HG03565 (cell line): Measurements from ENCODE around the gene ERC2.

Experiments used
- ATAC-seq: cut with Tn5 transposase; IDR thresholded peaks from one replicate; pipeline ENCODE4 v1.9.1; 2021; ENCODE audit warnings: mild to moderate bottlenecking, moderate library complexity; ENCODE audit not compliant: unreplicated experiment

ERC2 gene

GRCh38 chr3:56369914-56370313 is 98.4 kb downstream of the ERC2 start:
- no peak for ATAC-seq

GRCh38 chr3:56368846-56369245 is 99.4 kb downstream of the ERC2 start:
- no peak for ATAC-seq

GRCh38 chr3:56366641-56367162 is 101.6 kb downstream of the ERC2 start:
- ATAC-seq = no peak

GRCh38 chr3:56365905-56366640 is 102.2 kb downstream of the ERC2 start:
- no peak for ATAC-seq

- ATAC-seq = no peak
Measured at GRCh38 chr3:56364665-56365064, 103.6 kb downstream of the ERC2 start.

GRCh38 chr3:56363720-56364119 is 104.5 kb downstream of the ERC2 start:
- ATAC-seq = no peak

- ATAC-seq = no peak
Measured at GRCh38 chr3:56361731-56362130, 106.5 kb downstream of the ERC2 start.

- ATAC-seq = no peak
Measured at GRCh38 chr3:56357266-56357665, 111.0 kb downstream of the ERC2 start.

- ATAC-seq = no peak
Measured at GRCh38 chr3:56356808-56357207, 111.5 kb downstream of the ERC2 start.

GRCh38 chr3:56355570-56356185 is 112.6 kb downstream of the ERC2 start:
- ATAC-seq = no peak

- no peak for ATAC-seq
Measured at GRCh38 chr3:56351537-56351936, 116.7 kb downstream of the ERC2 start.

GRCh38 chr3:56347219-56347871 is 120.9 kb downstream of the ERC2 start:
- no peak for ATAC-seq

GRCh38 chr3:56342475-56342874 is 125.8 kb downstream of the ERC2 start:
- no peak for ATAC-seq

GRCh38 chr3:56339671-56340070 is 128.6 kb downstream of the ERC2 start:
- no peak for ATAC-seq

- no peak for ATAC-seq
Measured at GRCh38 chr3:56339244-56339643, 129.0 kb downstream of the ERC2 start.

GRCh38 chr3:56336023-56336422 is 132.2 kb downstream of the ERC2 start:
- no peak for ATAC-seq

GRCh38 chr3:56324473-56324872 is 143.8 kb downstream of the ERC2 start:
- no peak for ATAC-seq

GRCh38 chr3:56323986-56324420 is 144.3 kb downstream of the ERC2 start:
- ATAC-seq = no peak

- ATAC-seq = no peak
Measured at GRCh38 chr3:56322862-56323261, 145.4 kb downstream of the ERC2 start.

GRCh38 chr3:56321892-56322291 is 146.4 kb downstream of the ERC2 start:
- peak; percentile 60 for ATAC-seq

- no peak for ATAC-seq
Measured at GRCh38 chr3:56321383-56321782, 146.9 kb downstream of the ERC2 start.

- no peak for ATAC-seq
Measured at GRCh38 chr3:56320883-56321282, 147.4 kb downstream of the ERC2 start.
